GM12891 (cell line): ENCODE measurements around the gene KLF3.

ENCODE experiments used
- DNase-seq: peaks from one replicate; pipeline ENCODE4 v3.0.0; 2011; ENCODE audit warnings: low spot score; ENCODE audit not compliant: insufficient read length
- FAIRE-seq: peaks from 2 replicates; lab custom pipeline; 2011; peaks lifted over from hg19 to GRCh38; lab: Jason Lieb, UNC
- PAX5 ChIP-seq: IDR thresholded peaks from 2 replicates; pipeline ENCODE4 v1.6.1; 2011; ENCODE audit warnings: low read length, moderate library complexity, mild to moderate bottlenecking; ENCODE audit not compliant: insufficient read depth, severe bottlenecking
- POLR2A ChIP-seq: IDR thresholded peaks from 2 replicates; pipeline ENCODE4 v1.6.1; 2011; ENCODE audit warnings: low read depth, low read length, control low read depth
- POLR2AphosphoS5 ChIP-seq: IDR thresholded peaks from 2 replicates; pipeline ENCODE4 v1.6.1; 2011; ENCODE audit warnings: low read depth, low read length, control low read depth
- POU2F2 ChIP-seq: IDR thresholded peaks from 2 replicates; pipeline ENCODE4 v1.6.1; 2011; ENCODE audit warnings: low read depth, mild to moderate bottlenecking, control low read depth, low read length, moderate library complexity
- SPI1 ChIP-seq: IDR thresholded peaks from 2 replicates; pipeline ENCODE4 v1.6.1; 2011; ENCODE audit warnings: low read depth, low read length, control low read depth
- TAF1 ChIP-seq: IDR thresholded peaks from 2 replicates; pipeline ENCODE4 v1.6.1; 2011; ENCODE audit warnings: low read depth, low read length, control low read depth

Gene KLF3

GRCh38 chr4:38673130-38673978, 9.4 kb downstream of the KLF3 start:
- no peak for DNase-seq
- no peak for TF ChIP-seq POLR2AphosphoS5
- TF ChIP-seq TAF1: no peak
- no peak for TF ChIP-seq POLR2A
- TF ChIP-seq POU2F2: no peak
- TF ChIP-seq SPI1: no peak
- TF ChIP-seq PAX5: no peak
- FAIRE-seq: peak; percentile 65

- TF ChIP-seq TAF1: no peak
- TF ChIP-seq SPI1: no peak
- no peak for TF ChIP-seq POLR2AphosphoS5
- TF ChIP-seq PAX5: no peak
- TF ChIP-seq POLR2A: no peak
- TF ChIP-seq POU2F2: no peak
- FAIRE-seq (peak; percentile 9), DNase-seq (no peak)
These were observed 10.5 kb downstream of the KLF3 start for GRCh38 chr4:38674258-38675144.

- TF ChIP-seq POU2F2 (no peak), POLR2A (no peak), SPI1 (no peak), TAF1 (no peak), PAX5 (no peak), POLR2AphosphoS5 (no peak)
- peak; percentile 43 for DNase-seq
- peak; percentile 69 for FAIRE-seq
These were observed 11.4 kb downstream of the KLF3 start for GRCh38 chr4:38675146-38676121.

GRCh38 chr4:38676986-38677385, 13.0 kb downstream of the KLF3 start:
- FAIRE-seq: no peak
- TF ChIP-seq PAX5 (no peak), TAF1 (no peak)

GRCh38 chr4:38677441-38677840, 13.4 kb downstream of the KLF3 start:
- TF ChIP-seq POU2F2: no peak
- no peak for TF ChIP-seq PAX5
- no peak for TF ChIP-seq TAF1
- no peak for TF ChIP-seq POLR2A
- TF ChIP-seq POLR2AphosphoS5: no peak
- TF ChIP-seq SPI1: no peak
- FAIRE-seq (no peak), DNase-seq (no peak)

More at GRCh38 chr4:38676986-38677385, 13.0 kb downstream of the KLF3 start:
- DNase-seq: no peak

- no peak for TF ChIP-seq PAX5
- TF ChIP-seq POLR2AphosphoS5: no peak
- no peak for TF ChIP-seq TAF1
- no peak for TF ChIP-seq POLR2A
- no peak for TF ChIP-seq POU2F2
- no peak for TF ChIP-seq SPI1
- DNase-seq (no peak), FAIRE-seq (peak; percentile 26)
These were observed 14.1 kb downstream of the KLF3 start for GRCh38 chr4:38678078-38678477.

GRCh38 chr4:38679921-38680320, 15.9 kb downstream of the KLF3 start:
- DNase-seq: no peak
- no peak for TF ChIP-seq SPI1
- TF ChIP-seq POLR2AphosphoS5: no peak
- TF ChIP-seq POLR2A: no peak
- TF ChIP-seq POU2F2: no peak
- no peak for TF ChIP-seq PAX5
- TF ChIP-seq TAF1: no peak
- FAIRE-seq: no peak

- no peak for FAIRE-seq
These were observed 17.4 kb downstream of the KLF3 start for GRCh38 chr4:38681281-38681991.

More at GRCh38 chr4:38681281-38681991, 17.4 kb downstream of the KLF3 start:
- no peak for DNase-seq
- TF ChIP-seq POLR2A (no peak), PAX5 (no peak), POLR2AphosphoS5 (no peak), POU2F2 (no peak), SPI1 (no peak), TAF1 (no peak)
